Stimulated activated CD8-positive, alpha-beta memory T cell treated with anti-CD3 and anti-CD28 coated beads, Interleukin-12 subunit alpha, Interleukin-12 subunit beta, amount 100 ng/mL, for 4 hours (primary cell): ENCODE data around the gene GNB1L.
"Not testable (repeated sequence)": the region's sequence is repeated elsewhere in the genome, so short reads cannot be mapped to it uniquely, and the experiment has no call there.

Source experiments
- DNase-seq: peaks from one replicate; pipeline ENCODE4 v3.0.0-alpha.2; 2020; ENCODE audit warnings: low read depth

The GNB1L gene

DNA sequence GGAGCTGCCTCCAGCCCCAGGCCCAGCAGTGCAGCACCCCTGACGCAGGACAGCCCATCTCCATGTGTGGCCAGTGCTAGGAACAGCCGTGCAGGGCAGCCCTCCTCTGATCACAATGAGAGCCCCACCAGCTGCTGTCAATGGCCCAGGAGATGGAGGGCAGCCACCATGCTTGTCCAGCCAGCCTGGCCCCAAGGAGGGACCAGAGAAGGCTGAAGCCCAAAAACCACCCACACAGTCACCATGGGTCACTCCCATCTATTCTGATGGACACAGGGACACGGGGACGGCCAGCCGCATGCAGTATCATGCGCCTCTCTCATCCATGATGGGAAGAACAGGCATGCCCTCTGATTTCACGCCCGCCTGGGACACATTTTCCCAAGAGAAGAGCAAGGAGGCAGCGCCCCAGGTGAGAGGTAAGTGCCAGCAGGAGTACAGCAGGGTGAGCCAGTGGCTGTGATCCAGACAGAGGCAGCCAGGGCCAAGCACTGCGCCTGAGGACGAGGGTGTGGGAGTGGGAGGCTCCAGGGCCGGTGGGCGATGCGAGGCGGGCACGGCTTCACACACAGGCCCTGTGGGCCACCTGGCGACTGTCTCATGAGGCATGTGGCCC, 33.6 kb upstream of the GNB1L start:
- no peak for DNase-seq

- DNase-seq: no peak
Measured at GRCh38 chr22:19887256-19887985, 32.7 kb upstream of the GNB1L start.

DNA sequence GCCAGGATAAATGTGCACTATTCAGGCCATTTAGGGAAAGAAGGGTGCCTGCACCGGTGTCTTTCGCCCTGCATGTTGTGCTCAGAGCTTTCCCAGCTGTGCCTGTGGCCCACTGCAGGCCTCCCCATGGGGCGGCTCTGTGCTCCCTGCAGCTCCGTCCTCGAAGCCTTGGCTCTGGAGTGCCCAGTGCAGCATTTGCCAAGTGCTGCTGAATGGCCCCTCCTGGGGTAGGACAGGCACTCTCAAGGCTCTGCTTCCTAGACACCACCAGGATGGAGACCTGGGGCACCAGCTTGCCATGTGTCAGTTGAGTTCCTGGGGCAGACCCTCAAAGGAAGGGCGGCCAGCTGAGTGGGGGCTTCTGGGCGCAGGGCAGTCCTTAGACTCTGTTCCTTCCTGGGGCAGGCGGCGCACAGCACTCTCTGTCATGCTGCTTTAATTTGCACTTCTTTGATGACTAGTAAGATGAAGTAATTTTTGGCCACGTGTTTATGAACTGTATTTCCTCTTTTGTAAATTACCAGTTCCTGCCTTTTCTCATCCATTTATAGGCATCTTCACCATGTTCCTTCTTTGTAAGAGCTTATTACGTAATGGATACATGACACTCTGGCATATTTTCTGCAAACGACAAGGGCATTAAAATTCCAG, 32.1 kb upstream of the GNB1L start:
- DNase-seq: no peak

DNA sequence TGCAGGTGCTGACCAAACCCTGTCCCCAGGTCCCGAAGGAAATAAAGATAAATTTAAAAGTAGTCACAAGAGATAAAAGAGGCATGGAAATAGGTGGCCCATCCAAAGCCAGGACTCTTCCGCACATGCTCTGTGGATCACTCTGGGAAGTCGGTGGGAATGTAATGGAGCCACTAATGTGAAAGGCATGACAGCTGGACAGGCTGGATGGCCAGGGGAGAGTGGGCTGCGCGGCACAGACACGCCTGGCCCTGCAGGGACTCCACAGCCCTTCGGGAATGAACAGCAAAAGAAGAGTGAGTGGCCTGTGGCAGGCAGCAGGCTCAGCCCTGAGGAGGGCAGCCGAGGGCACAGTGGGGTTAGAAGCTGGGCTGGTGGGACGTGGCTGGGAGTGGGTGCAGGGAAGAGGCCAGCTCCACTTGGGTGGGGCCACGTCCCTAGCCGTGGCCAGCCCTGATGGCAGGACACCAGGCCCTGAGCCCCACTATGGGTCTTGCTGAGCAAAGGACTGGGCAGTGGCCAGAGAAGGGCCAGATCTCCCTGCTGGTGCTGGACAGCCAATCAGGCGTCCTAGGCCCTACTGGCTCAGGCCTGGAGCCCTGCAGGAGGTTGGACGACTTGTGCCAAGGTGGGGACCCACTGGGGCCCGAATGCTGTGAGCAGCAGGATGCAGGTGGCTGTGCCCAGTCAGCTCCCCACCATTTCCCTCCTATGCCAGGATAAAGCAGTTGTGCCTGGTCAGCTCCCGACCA, 31.3 kb upstream of the GNB1L start:
- no peak for DNase-seq

DNA sequence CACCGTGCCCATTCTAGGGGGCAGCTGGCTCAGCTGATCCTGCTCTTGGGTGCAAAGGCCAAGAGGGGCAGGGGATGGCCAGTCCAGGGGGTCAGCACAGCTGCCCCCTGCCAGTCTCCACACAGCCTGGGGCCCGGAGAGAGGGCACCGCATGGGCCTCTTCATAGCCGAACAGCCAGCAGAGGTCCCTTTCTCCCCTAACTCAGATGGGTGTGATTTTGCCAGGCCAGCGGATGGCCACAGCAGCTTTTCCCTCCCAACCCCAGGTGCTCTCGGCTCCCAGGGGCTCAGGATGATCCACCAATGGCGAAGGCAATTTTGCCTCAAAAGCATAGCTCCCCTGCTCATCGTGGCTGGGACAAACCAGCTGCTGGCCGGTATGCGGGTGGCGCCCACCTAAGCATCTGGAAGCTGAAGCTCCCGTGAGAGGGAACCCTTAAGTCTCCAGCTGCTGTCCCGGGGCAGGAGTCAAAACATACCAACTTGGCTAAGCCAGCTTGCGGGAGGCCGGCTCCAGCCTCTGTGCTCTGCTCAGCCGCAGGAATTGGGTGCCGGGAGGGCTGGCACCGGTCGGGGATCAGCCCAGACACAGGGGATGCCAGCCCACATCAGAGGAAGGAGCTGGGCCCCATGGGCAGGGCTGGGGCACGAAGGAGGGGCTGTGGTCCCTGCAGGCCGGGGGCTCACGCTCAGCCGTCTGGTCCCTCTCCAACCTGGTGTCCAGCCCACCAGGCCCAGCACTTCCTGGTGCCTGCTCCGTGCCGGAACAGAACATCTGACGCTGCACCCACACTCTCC, 30.5 kb upstream of the GNB1L start:
- DNase-seq: no peak

- no peak for DNase-seq
Measured at GRCh38 chr22:19884161-19884953, 29.7 kb upstream of the GNB1L start.

DNA sequence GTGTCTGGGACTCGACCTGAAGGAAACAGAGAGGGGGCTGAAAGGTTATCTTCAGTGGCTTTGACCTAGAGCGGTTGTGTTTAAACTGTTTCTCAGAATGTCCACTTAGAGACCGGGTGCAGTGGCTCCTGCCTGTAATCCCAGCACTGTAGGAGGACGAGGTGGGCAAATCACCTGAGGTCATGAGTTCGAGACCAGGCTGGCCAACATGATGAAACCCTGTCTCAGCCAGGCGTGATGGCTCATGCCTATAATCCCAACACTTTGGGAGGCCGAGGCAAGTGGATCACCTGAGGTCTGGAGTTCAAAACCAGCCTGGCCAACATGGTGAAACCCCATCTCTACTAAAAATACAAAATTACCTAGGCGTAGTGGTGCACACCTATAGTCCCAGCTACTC, 28.8 kb upstream of the GNB1L start:
- DNase-seq: not testable (repeated sequence)

GRCh38 chr22:19882446-19883381, 28.0 kb upstream of the GNB1L start:
- no peak for DNase-seq

GRCh38 chr22:19880786-19881569, 26.3 kb upstream of the GNB1L start:
- DNase-seq: no peak

- no peak for DNase-seq
Measured at GRCh38 chr22:19879992-19880785, 25.5 kb upstream of the GNB1L start.

DNA sequence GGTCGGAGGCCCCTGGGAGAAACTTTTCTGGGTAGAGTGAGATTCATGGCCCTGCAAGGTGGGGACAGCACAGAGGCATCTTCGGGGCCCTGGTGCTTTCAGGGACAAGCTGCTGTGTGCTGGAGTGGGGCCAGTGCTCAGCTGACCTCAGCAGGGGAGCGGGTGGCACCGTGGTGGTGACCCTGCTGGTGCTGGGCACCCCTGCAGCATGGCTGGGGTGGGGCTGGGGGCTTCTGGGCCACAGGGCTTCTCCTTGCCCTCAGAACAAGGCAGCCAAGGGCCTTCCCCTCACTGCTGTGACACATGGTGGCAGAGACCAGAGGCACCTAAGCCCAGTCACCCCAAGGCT, 24.9 kb upstream of the GNB1L start:
- no peak for DNase-seq

- DNase-seq: no peak
Measured at GRCh38 chr22:19879246-19879570, 24.5 kb upstream of the GNB1L start.

DNA sequence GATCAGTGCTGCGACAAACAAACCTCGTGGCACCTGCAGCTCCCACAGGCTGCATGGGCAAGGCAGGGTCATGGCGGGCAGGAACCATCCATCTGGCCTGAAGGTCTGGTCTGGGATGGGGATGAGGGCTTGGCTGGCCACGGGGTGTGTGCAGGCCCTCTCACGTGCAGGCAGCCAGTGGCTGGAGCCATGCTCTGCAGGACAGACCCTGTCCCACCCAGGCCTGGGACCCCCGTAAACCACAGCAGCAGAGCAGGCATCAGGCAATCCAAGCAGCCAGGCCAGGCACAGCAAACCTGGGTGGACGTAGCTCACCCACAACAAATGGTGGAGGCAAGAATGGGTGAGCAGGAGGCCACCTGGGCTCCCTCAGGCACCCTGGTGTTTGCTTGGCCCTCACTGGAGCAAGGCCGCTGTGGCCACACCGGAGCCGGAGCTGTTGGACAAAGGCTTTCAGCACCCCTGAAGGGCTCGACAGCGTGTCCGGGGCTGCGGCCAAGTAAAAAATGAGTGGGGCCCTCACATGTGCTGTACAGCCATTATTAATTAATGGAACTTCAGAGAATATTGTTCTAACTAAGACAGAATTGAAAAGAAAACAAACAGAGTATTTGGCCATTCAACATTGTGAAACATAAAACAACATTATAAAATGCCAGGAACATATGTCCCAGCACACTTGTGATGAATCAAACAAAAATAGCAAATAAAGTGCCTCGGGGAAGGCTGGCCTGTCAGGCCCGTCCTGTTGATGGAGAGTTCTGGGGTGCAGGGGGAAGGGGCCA, 24.0 kb upstream of the GNB1L start:
- no peak for DNase-seq

GRCh38 chr22:19877626-19878339, 23.1 kb upstream of the GNB1L start:
- no peak for DNase-seq

DNA sequence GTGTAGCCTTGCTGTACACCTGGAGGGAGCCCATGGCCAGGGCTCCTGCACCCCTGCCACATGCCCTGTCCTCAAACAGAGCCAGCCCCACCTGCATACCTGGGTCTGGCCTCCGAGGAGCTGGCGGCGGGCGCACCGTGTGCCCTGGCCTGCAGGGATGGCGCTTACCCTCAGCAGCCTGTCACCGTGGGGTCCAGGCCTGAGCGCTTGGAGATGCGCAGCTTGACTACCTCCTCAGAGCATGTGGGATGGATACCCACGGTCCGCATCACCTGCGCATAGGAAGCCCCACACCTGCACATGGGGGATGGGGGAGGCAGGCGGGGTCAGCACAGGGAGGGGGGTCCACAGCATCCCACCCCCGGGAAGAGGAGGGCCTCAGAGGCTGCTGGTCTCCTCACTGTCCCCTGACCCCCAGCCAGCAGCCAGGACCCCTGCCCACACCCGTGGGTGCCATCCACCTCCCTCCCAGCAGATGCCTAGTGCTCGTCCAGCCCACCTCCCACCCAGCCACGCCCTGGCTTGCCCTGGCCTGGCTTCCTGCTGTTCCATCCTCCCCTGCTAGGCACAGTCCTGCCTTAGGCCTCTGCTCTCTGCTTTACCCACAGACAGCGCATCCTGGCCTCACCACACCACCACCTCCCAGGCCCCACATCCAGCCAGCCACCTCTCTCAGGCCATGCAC, 22.4 kb upstream of the GNB1L start:
- DNase-seq: no peak

DNA sequence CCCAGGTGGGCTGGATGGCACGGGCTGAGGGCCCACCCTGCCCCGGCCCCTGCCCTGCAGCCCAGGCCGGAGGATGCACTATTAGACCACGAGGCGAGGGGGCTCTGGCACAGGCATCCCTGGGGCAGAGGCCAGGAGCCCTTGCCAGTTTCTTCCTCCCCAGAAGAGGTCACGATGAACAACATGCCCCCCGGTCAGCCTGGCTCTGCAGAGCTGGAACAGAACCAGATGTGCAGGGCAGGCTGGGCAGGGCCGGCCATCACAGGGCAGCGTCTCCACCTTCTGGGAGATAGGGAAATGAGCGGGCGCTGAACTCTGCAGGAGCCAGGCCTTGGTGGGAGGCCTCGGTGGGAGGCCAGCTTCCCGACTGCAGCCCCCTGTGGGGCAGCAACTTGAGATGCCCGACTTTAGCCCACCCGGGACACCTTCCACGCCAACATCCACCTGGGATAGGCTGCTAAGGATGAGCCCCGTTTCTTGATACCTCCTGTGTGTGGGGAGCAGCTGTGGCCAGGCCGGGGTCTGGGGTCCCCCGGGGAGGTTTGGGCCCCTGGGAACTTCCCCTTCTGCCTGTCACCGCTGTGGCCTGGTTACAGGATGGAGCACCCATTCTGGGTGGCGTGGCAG, 21.8 kb upstream of the GNB1L start:
- DNase-seq: no peak
